ENCODE results near the gene AMBP. TPM values are rescaled to one million over a fixed set of nuclear protein-coding genes. Genes with fewer than 3 reads are reported as not detected.
"Not testable (repeated sequence)": the region's sequence is repeated elsewhere in the genome, so short reads cannot be mapped to it uniquely, and the experiment has no call there.

Gene AMBP
- total RNA-seq, 1 donor from 2014 or later: not detected

DNA sequence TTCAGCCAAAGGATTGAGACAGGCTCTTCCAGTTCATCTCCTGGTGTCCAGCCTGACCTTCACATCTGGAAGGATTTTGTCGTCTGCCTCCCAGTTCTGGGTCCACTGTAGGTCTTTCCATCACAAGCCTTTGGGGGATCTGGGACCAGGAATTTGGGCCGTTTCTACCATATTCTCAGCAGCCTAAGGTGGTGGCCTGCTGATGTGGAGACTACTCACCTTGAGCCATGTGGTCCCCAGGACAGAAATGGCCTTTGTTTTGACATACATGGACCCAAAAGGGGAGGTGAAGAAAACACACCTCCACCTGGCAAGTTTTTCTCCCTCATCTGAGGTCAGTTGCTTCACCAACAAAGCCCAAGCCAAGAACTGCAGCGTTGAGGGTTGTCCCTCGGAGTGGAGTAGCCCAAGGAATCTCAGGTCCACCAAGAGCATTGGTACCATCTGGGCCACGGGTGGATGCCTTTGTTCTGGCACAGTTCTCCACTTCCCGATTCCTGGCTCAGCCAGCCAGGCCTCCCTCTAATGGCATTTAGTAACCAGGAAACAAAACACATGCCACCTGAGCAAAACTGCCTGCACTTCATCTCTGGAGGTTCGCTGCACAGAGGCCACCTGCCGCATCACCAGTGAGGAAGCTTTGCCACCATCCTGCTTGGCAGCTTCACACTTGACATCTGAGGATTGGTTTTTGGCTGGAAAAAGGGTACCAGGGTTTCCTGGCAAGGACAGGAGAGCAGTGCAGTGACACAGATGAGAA lies 24.7 kb downstream of the AMBP start:
- intact Hi-C loops (cut with micrococcal nuclease): no loop called here

DNA sequence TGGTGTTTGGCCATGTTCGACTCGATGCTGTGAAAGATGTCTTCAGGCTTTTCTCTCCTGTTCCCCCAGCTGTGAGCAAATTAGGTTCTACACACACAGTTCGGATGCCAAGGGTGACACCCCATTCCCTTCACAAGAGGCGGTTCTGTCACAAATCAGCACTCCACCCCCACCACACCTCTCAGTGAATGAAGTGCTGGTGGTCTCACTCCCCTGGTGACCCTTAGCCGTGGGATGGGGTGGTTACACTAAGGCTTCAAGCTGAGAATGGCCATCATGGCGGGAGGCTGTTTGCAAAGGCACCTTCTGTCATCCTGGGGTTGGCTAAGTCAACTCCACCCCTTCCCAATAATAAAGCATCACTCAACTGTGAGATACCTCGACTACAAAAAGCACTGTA lies 26.4 kb downstream of the AMBP start:
- intact Hi-C loops (cut with micrococcal nuclease): no loop called here

DNA sequence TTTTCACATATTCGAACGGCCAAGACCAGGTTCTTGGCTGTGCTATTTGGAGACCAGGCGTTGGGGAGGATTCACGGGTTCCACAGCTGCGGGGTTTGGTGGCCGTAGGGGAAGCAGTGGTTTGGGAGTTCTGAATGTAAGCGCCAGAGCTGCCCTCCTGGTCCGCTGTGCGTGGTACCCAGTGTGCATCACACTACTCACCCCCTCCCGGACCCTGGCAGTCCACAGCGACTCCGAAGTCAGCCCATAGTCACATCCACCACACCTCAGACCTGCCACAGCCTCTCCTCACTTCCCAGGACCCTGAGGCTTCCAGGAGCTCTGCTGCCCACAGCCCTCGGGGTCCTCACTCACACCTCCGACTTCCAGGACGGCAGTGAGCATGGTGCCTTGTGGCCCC lies 26.8 kb downstream of the AMBP start:
- intact Hi-C loops (cut with micrococcal nuclease): no loop called here

DNA sequence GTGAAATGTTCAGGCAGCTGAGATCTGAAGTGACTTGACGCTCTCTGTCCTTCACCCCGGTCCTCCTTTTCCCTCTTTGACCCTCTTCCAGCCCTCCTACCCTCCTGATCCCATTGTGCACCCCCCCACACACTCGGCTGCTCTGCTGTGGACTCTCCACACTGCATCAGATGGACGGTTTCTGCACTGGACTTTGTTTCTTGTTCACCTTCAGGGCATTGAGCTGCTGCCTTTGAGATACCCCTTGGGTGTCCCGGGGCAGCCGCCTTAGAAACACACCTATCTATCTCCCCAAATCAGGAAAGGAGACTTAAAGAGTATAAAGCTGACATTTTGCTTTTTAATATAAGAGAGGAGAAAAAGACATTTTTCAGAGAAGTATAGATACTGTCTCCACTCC lies 27.5 kb downstream of the AMBP start:
- intact Hi-C loops (cut with micrococcal nuclease): no loop called here

DNA sequence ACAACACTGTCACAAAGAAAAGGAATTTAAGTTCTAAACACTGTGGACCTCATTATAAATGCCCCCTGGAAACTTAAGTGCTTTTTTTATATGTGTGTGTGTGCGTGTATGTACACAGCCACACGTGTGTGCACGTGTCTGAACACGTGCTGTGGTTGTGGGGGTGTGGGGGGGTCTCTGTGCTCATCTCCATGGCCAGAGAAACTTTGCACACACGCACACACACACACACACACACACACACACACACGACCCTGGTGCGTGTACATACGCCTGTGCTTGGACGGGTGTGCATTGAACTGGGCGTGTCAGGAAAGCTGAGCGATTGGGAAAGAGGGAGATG lies 27.9 kb downstream of the AMBP start:
- intact Hi-C loops (cut with micrococcal nuclease): no loop called here

DNA sequence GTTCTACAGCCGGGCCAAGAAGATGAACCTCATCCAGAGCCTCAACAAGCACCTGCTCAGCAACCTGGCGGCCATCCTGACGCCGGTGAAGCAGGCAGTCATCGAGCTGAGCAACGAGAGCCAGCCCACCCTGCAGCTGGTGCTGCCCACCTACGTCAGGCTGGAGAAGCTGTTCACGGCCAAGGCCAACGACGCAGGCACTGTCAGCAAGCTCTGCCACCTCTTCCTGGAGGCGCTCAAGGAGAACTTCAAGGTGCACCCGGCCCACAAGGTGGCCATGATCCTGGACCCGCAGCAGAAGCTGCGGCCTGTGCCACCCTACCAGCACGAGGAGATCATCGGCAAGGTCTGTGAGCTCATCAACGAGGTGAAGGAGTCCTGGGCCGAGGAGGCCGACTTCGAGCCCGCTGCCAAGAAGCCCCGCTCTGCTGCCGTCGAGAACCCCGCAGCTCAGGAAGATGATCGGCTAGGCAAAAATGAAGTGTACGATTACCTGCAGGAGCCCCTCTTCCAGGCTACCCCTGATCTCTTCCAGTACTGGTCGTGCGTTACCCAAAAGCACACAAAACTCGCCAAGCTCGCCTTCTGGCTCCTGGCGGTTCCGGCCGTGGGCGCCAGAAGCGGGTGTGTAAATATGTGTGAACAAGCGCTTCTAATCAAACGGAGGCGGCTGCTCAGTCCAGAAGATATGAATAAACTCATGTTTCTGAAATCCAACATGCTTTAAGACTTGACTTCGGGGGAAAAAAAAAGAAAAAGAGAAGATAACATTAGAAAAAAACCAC lies 28.5 kb downstream of the AMBP start:
- intact Hi-C loops (cut with micrococcal nuclease): no loop called here

DNA sequence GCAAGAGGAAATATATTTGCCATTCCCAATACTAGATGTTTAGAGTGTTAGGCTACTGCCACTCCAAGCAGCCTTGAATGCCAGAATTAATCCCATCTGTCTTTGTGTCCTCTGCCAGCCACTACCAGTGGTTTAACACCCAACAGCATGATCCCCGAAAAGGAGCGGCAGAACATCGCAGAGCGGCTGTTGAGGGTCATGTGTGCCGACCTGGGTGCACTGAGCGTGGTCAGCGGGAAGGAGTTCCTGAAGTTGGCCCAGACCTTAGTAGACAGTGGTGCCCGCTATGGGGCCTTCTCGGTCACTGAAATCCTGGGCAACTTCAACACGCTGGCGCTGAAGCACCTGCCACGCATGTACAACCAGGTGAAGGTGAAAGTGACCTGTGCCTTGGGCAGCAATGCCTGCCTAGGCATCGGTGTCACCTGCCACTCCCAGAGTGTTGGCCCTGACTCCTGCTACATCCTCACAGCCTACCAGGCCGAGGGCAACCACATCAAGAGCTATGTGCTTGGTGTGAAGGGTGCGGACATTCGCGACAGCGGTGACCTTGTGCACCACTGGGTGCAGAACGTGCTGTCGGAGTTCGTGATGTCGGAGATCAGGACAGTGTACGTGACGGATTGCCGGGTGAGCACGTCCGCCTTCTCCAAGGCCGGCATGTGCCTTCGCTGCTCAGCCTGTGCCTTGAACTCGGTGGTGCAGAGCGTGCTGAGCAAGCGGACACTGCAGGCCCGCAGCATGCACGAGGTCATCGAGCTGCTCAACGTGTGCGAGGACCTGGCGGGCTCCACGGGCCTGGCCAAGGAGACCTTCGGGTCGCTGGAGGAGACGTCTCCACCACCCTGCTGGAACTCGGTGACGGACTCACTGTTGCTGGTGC lies 29.3 kb downstream of the AMBP start:
- intact Hi-C loops (cut with micrococcal nuclease): no loop called here

DNA sequence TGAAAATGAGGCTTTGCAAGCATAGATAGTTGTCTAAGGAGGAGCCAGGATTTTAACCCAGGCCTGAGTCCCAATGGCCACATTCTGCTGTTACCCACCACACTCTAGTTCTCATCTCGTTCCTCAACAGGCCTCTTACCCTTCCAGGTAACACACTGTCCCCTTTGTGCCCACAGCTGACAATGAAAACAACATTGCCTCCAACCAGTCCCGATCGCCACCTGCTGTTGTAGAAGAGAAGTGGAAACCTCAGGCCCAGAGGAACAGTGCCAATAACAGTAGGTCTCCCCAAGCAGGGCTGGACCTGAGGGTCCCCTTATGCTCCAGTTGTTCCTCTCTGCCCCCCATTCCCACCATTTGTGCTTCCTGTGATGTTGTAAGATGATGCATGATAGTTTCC lies 30.4 kb downstream of the AMBP start:
- intact Hi-C loops (cut with micrococcal nuclease): no loop called here

DNA sequence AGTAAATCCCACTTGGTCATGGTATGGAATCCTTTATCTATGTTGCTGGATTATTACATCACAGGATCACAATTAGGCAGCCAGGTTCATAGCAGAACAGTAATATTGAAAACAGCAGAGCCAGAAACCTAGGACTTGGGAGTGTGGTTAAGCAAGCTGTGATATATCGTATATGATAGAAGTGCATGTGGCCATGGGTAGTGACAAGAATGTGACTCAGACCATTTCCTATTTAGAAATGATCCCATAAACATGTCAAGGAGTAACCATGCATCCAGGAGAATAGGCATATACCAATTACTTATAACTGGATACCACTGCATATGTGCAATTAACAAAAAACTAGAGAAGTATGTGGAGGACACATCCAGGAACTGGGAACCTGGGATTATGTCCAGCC lies 31.2 kb downstream of the AMBP start:
- intact Hi-C loops (cut with micrococcal nuclease): no loop called here

DNA sequence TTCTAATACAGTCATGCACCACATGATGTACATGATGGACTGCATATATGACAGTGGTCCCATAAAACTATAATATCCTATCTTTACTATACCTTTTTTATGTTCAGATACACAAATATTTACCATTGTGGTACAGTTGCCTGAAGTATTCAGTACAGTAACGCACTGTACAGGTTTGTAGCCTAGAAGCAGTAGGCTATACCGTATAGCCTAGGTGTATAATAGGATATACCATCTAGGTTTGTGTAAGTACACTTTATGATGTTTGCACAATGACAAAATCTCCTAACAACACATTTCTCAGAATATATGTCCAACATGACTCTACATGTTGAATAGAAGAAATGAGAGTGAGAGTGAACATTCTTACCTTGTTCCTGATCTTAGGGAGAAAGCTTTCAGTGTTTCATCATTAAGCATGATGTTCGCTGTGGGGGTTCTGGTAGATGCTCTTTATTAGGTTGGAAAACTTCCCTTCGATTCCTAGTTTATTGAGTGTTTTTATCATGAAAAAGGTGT lies 31.8 kb downstream of the AMBP start:
- intact Hi-C loops (cut with micrococcal nuclease): no loop called here

DNA sequence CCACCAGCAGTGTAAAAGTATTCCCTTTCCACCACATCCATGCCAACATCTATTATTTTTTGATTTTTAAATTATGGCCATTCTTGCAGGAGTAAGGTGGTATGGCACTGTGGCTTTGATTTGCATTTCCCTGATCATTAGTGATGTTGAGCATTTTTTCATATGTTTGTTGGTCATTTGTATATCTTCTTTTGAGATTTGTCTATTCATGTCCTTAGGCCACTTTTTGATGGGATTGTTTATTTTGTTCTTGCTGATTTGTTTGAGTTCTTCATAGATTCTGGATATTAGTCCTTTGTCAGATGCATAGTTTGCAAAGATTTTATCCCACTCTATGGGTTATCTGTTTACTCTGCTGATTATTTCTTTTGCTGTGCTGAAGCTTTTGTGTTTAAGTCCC lies 34.4 kb downstream of the AMBP start:
- intact Hi-C loops (cut with micrococcal nuclease): not testable (repeated sequence)

DNA sequence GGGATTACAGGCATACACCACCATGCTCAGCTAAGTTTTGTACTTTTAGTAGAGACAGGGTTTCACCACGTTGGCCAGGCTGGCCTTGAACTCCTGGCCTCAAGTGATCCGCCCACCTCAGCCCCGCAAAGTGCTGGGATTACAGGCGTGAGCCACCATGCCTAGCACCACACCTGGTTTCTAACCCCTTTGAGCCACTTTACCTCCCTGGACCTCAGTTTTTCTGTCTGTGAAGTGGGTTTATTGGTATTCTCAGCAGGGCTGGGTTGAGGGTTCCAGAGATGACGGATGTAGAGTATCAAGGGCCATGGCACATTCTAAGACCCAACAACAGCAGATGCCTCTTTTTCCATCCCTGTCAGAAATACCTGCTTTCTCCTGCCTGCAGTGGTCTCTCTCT lies 38.6 kb downstream of the AMBP start:
- intact Hi-C loops (cut with micrococcal nuclease): no loop called here

DNA sequence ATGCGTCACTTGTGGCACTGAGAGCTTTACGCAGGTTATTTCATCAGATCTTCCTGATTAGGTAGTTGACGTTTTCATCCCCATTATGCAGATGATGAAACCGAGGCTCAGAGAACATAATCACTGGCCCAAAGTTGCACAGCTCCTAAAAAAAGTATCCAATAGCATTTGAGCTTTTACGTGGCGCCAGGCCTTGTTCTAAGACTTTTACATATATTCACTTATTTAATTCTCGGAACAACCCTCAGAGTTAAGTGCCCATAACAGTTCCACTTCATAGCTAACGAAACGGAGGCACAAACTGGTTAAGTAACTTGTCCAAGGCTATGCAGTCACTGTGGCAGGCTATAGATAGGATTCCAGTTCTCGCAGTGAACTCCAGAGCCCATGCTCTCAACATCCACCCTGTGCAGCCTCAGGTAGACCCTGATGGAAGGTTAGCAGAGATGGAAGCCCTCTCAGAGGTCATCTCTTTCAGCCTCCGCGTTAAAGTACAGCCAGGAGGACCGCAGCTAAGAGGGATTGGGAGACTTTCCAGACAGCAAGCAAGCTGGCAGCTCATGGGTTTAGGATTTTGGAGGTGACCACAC lies 39.3 kb downstream of the AMBP start:
- intact Hi-C loops (cut with micrococcal nuclease): no loop called here

DNA sequence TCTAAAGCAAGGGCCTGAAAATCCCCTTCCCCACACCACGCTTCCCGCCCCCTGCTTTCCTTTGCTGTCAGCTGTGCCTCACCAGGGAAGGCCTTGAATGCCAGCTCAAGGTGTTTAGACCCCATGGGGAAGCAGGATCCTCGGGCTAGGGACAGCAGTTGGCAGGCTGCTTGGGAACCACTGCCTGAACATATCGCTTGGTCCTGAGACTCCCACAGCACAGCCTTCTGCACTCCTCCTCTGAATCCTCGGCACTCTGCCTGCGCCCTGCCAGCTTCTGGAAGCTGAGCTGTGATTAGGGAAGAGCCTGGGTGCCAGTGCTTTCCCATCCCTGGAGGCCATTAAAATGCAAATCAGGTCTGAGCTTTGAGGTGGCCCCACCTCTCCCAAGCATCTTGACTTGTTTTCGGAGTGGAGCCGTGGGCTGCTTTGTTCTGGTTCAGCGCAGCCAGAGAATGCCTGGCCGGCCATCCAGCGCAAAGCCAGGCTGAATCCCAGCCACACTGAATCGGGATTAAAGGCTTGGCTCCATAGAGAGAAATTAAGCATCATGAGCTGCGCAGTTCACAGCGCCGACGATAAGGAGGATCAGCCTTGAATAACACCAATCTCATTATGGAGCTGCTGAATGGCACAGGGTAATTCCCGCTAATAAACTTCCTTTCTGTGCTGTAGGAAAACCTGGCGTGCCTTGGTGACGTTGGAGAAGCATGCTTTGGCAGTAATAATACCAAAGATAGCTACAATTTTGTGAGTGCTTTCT lies 40.0 kb downstream of the AMBP start:
- intact Hi-C loops (cut with micrococcal nuclease): no loop called here

DNA sequence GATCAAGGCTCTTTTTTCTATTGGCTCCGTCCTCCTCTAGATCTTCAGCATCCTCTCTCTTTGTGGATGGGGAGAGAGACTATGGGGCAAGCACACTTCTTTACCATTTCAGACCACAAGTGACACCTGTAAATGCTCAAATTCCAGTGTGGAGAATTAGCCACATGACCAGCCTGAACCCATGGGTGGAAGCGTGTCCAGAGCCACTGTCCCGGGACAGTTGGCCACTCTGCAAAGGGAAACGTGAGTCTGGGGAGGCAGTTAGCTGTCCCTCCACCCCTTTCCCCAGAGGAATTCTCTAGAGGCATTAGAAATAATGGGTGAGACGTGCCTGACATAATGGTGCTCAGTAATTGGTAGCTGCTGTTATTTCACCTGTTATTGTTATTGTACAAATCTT lies 40.9 kb downstream of the AMBP start:
- intact Hi-C loops (cut with micrococcal nuclease): no loop called here

DNA sequence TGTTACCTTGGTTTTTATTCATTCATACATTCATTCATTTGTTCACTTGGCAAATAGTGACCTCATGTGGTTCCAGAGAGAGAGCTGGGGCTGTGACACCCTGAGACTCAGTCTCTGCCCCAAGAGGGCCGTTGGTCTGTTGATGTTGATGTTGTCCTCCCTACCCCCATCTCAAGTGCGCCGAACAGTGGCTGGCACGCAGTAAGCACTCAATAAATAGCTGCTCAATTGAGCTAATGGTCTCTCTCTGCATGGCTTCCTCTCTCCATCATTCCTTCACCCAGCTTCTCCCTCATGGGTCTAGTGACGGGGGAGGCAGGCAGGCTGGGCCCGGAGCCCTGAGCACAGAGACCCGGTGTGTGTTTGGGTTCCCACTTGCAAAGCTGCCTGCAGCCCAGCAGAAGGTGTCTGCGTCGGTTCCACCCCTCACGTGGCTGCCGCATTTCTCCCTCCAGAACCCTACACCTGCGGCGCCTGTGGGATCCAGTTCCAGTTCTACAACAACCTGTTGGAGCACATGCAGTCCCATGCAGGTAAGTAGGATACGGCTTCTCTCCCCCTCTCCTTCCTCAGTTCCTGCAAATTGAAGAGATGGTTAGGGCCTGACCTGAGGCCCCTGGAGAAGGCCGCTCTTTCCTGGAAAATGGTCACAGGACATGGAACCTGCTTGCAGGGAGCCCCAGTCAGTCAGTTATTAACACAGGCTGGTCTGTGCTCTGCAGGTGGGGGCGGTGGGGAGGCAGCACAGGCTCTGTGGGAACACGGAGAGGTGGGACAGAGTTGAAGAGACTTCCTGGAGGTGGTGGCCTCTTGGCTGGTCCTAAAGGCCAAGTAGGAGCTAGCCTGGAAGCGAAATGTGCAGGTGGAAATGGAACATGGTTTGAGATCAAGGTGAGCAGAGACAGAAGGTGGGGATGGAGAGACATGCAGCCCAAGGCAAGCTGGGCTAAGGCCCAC lies 42.0 kb downstream of the AMBP start:
- intact Hi-C loops (cut with micrococcal nuclease): no loop called here

DNA sequence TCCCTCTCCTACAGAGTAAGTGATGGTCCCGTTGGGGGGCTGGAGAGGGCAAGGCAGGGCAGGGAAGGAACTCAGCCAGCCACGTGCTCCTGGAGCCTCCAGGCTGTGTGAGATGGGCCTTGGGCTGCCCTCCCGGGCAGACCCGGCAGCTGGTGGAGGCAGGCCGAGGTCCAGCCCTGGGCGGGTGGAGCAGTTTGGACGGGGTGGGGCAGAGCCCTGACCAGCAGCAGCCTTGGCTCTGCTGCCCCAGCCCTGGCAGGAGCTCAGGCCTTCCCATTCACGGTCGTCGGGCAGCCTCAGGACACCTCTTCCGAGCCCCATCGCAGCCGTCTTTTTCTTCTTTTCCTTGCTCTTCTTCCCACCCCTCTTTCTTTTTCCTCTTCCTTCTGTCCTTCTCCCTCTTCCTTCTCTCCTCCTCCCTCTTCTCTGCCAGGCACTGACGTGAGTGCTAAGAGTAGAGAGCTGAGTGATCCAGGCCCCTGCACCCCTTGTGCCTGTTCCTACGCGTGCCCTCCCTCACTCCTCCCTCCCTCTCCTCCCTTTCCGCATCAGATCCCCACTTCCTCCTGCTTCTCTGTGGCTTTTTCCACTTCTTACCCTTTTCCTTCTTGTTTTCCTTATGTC lies 42.8 kb downstream of the AMBP start:
- intact Hi-C loops (cut with micrococcal nuclease): no loop called here

DNA sequence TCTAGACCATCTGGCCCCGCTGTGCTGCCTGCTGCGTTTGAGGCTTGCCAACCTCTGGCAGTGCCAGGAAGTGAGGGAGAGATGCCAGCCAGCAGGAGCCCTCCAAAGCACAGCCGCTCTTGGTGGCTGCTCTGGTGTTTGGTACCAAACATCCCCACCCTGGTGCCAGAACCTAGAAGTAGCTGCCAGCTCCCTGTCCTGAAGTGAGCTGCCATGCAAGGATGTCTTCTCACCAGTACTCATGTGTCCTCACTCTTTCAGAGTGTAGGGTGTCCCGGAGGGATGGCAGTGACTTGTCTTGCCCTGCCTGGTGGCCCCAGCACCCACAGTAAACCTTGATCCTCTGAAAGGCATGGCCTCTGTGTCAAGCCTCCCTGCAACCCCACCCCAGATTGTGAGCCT lies 43.4 kb downstream of the AMBP start:
- intact Hi-C loops (cut with micrococcal nuclease): no loop called here

DNA sequence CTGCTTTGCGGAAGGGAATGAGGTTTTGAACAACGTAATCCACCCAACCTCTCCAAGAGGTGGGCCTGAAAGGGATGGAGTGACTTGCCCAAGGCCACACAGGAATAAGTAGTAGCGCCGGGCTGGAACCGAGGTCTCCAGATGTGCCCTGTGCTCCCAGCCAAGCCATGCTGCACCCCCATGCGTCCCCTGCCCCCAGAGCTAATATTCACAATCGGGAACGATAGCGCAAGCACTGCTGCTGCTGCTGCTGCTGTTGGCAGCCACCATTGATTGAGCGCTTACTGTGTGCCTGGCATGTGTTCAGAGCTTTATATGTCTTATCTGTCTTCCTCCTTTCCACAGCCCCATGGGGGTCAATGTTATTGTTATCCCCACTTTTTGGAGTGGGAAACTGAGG lies 43.9 kb downstream of the AMBP start:
- intact Hi-C loops (cut with micrococcal nuclease): no loop called here
